ENCODE results near the gene SERTAD4.

GRCh38 chr1:210291081-210291764, 58.6 kb downstream of the SERTAD4 start:
- TF ChIP-seq POLR2A (IDR thresholded peaks at IDR 0.05) (no peak), CTCF (IDR thresholded peaks at IDR 0.05) (no peak)

Measured in adrenal gland (tissue), 5 donors.